ENCODE measurements around the gene PDIA5. TPM values are rescaled to one million over a fixed set of nuclear protein-coding genes. Genes with fewer than 3 reads are reported as not detected.
"Not testable (repeated sequence)": the region's sequence is repeated elsewhere in the genome, so short reads cannot be mapped to it uniquely, and the experiment has no call there.

PDIA5 gene
- total RNA-seq, 2 donors from 2014 or later: 9.0 to 15.5 TPM

- ATAC-seq (no peak), DNase-seq (no peak)
- intact Hi-C loops (cut with DNase I): no loop called here
Observed at GRCh38 chr3:123126031-123126430, 59.2 kb downstream of the PDIA5 start.

GRCh38 chr3:123126653-123127052 is 59.8 kb downstream of the PDIA5 start:
- ATAC-seq (no peak), DNase-seq (no peak)
- intact Hi-C loops (cut with DNase I): no loop called here

GRCh38 chr3:123129092-123129491 is 62.3 kb downstream of the PDIA5 start:
- intact Hi-C loops (cut with DNase I): no loop called here
- DNase-seq (no peak), ATAC-seq (no peak)

GRCh38 chr3:123129532-123129931 is 62.7 kb downstream of the PDIA5 start:
- ATAC-seq: no peak
- intact Hi-C loops (cut with DNase I): no loop called here
- DNase-seq: no peak

GRCh38 chr3:123130079-123130750 is 63.4 kb downstream of the PDIA5 start:
- intact Hi-C loops (cut with DNase I): no loop called here
- DNase-seq: no peak
- ATAC-seq: no peak

- ATAC-seq: no peak
- intact Hi-C loops (cut with DNase I): no loop called here
- no peak for DNase-seq
Observed at GRCh38 chr3:123134671-123135070, 67.8 kb downstream of the PDIA5 start.

- ATAC-seq: no peak
Observed at GRCh38 chr3:123137001-123137400, 70.2 kb downstream of the PDIA5 start.

GRCh38 chr3:123138839-123139444 is 72.1 kb downstream of the PDIA5 start:
- no peak for DNase-seq
- intact Hi-C loops (cut with DNase I): no loop called here
- ATAC-seq: no peak

More at GRCh38 chr3:123137001-123137400, 70.2 kb downstream of the PDIA5 start:
- no peak for DNase-seq
- intact Hi-C loops (cut with DNase I): no loop called here

GRCh38 chr3:123139522-123139921 is 72.7 kb downstream of the PDIA5 start:
- DNase-seq (no peak), ATAC-seq (no peak)
- intact Hi-C loops (cut with DNase I): no loop called here

GRCh38 chr3:123140550-123140949 is 73.7 kb downstream of the PDIA5 start:
- intact Hi-C loops (cut with DNase I): no loop called here
- no peak for DNase-seq
- ATAC-seq: no peak

GRCh38 chr3:123141276-123141675 is 74.5 kb downstream of the PDIA5 start:
- intact Hi-C loops (cut with DNase I): no loop called here
- DNase-seq (no peak), ATAC-seq (no peak)

GRCh38 chr3:123143669-123144411 is 77.0 kb downstream of the PDIA5 start:
- DNase-seq (no peak), ATAC-seq (peak in 1 of 2 donors; percentile 26)
- intact Hi-C loops (cut with DNase I): no loop called here

- no peak for DNase-seq
- intact Hi-C loops (cut with DNase I): no loop called here
- ATAC-seq: no peak
Observed at GRCh38 chr3:123147754-123148535, 81.1 kb downstream of the PDIA5 start.

GRCh38 chr3:123148772-123149171 is 81.9 kb downstream of the PDIA5 start:
- intact Hi-C loops (cut with DNase I): no loop called here
- DNase-seq (no peak), ATAC-seq (no peak)

- intact Hi-C loops (cut with DNase I): no loop called here
- DNase-seq (no peak), ATAC-seq (no peak)
Observed at GRCh38 chr3:123149525-123149924, 82.7 kb downstream of the PDIA5 start.

- no peak for DNase-seq
- no peak for ATAC-seq
- intact Hi-C loops (cut with DNase I): no loop called here
Observed at GRCh38 chr3:123150449-123151215, 83.8 kb downstream of the PDIA5 start.

GRCh38 chr3:123151251-123151705 is 84.5 kb downstream of the PDIA5 start:
- DNase-seq (no peak), ATAC-seq (peak; percentile 13 to 39)
- intact Hi-C loops (cut with DNase I): no loop called here

GRCh38 chr3:123151853-123152420 is 85.1 kb downstream of the PDIA5 start:
- intact Hi-C loops (cut with DNase I); ATAC-seq; DNase-seq: not testable (repeated sequence)

Data from left cardiac atrium (tissue), 4 donors.